H1 (cell line): ENCODE data around the gene MAP6. TPM values are rescaled to one million over a fixed set of nuclear protein-coding genes. Genes with fewer than 3 reads are reported as not detected.

Source experiments
- CTCF ChIA-PET: fragments of 300-600 bp; sonication (Branson Sonifier 250); formaldehyde crosslinking; loops from one replicate; lab custom pipeline; 2021; ENCODE audit not compliant: partially characterized antibody; lab: Charles Lee
- POLR2A ChIA-PET: fragments of 300-600 bp; sonication (Branson Sonifier 250); formaldehyde crosslinking; loops from one replicate; lab custom pipeline; 2021; ENCODE audit warnings: inconsistent platforms; ENCODE audit not compliant: partially characterized antibody; lab: Charles Lee
- DNase-seq, 2 experiments: peaks; one replicate each; pipeline versions ENCODE4 v3.0.0 to v3.0.0-alpha.2; 2010 to 2022; ENCODE audit warnings: low spot score in 2 of 2, low read depth in 1 of 2, mixed read lengths in 1 of 2
- FAIRE-seq: peaks from 2 replicates; lab custom pipeline; 2011; peaks lifted over from hg19 to GRCh38; lab: Jason Lieb, UNC
- H2AFZ ChIP-seq: 2 replicates; pipeline ENCODE4 v1.8.1; 2012; ENCODE audit warnings: low read length, inconsistent platforms
- H2AK5ac ChIP-seq: 2 replicates; pipeline ENCODE4 v1.6.1; 2013; ENCODE audit warnings: low read depth, low read length
- H2BK120ac ChIP-seq: replicated peaks from 2 replicates; pipeline ENCODE3; 2013; ENCODE audit warnings: low read depth, low read length, inconsistent platforms
- H2BK12ac ChIP-seq: 2 replicates; pipeline ENCODE4 v1.6.1; 2013; ENCODE audit warnings: low read depth, low read length
- H2BK15ac ChIP-seq: 2 replicates; pipeline ENCODE4 v1.6.1; 2013; ENCODE audit warnings: low read length
- H2BK20ac ChIP-seq: 2 replicates; pipeline ENCODE4 v1.6.1; 2013; ENCODE audit warnings: low read length
- H2BK5ac ChIP-seq: 2 replicates; pipeline ENCODE4 v1.6.1; 2013; ENCODE audit warnings: low read depth, low read length
- H3K14ac ChIP-seq: 2 replicates; pipeline ENCODE4 v1.6.1; 2013; ENCODE audit warnings: inconsistent platforms; ENCODE audit not compliant: insufficient read length
- H3K18ac ChIP-seq: 2 replicates; pipeline ENCODE4 v1.6.1; 2013; ENCODE audit warnings: low read length; ENCODE audit errors: extremely low read depth
- H3K23ac ChIP-seq: 2 replicates; pipeline ENCODE4 v1.6.1; 2013; ENCODE audit warnings: inconsistent platforms; ENCODE audit not compliant: insufficient read length
- H3K23me2 ChIP-seq: 2 replicates; pipeline ENCODE4 v1.6.1; 2013; ENCODE audit warnings: low read depth, low read length
- H3K27ac ChIP-seq: 2 replicates; pipeline ENCODE4 v1.6.1; 2011; ENCODE audit warnings: low read depth, low read length, inconsistent platforms
- H3K27me3 ChIP-seq, 4 experiments: replicated peaks in 1 of 4; 1 replicate in 1 of 4; 2 replicates in 3 of 4; pipeline versions ENCODE4 v1.6.1 to v1.8.1; 2011 to 2013; ENCODE audit warnings: low read length in 3 of 4, mild to moderate bottlenecking in 3 of 4, inconsistent platforms in 2 of 4, mixed read lengths in 2 of 4, moderate library complexity in 1 of 4; ENCODE audit not compliant: control insufficient read depth in 3 of 4, insufficient read depth in 3 of 4; ENCODE audit errors: extremely low read depth in 1 of 4
- H3K36me3 ChIP-seq, 4 experiments: 2 replicates each; pipeline versions ENCODE4 v1.6.1 to v1.8.1; 2011 to 2013; ENCODE audit warnings: mild to moderate bottlenecking in 4 of 4, low read length in 3 of 4, moderate library complexity in 2 of 4, control low read depth in 1 of 4, inconsistent platforms in 1 of 4; ENCODE audit not compliant: insufficient read depth in 4 of 4, control insufficient read depth in 2 of 4
- H3K4ac ChIP-seq: replicated peaks from 2 replicates; pipeline ENCODE3; 2013; ENCODE audit warnings: low read length, low read depth, mixed read lengths, inconsistent platforms; ENCODE audit not compliant: insufficient read length
- H3K4me1 ChIP-seq, 4 experiments: replicated peaks in 1 of 4; 1 replicate in 1 of 4; 2 replicates in 3 of 4; pipeline versions ENCODE4 v1.6.1 to v1.8.1; 2011 to 2013; ENCODE audit warnings: low read length in 3 of 4, inconsistent platforms in 2 of 4, mixed read lengths in 1 of 4; ENCODE audit not compliant: insufficient read depth in 4 of 4, control insufficient read depth in 3 of 4
- H3K4me2 ChIP-seq, 2 experiments: 2 replicates each; pipeline versions ENCODE4 v1.6.1 to v1.8.1; 2011 to 2013; ENCODE audit warnings: low read depth in 2 of 2, low read length in 2 of 2, control low read depth in 1 of 2, inconsistent platforms in 1 of 2, mild to moderate bottlenecking in 1 of 2; ENCODE audit not compliant: insufficient read depth in 1 of 2
- H3K4me3 ChIP-seq, 4 experiments: fragments of 200-600, 300-600 bp in 1 of 4; sonication (generic), shearing (Covaris generic), sonication (Bioruptor Twin) in 1 of 4; 2 replicates each; pipeline versions ENCODE4 v1.5.1 to v1.8.1; 2011 to 2016; ENCODE audit warnings: low read length in 4 of 4, low read depth in 3 of 4, control low read depth in 2 of 4, inconsistent platforms in 2 of 4, mild to moderate bottlenecking in 2 of 4, mixed read lengths in 1 of 4, moderate library complexity in 1 of 4; ENCODE audit not compliant: insufficient read depth in 2 of 4; ENCODE audit errors: extremely low read depth in 1 of 4
- H3K56ac ChIP-seq: replicated peaks from 2 replicates; pipeline ENCODE3; 2013; ENCODE audit warnings: low read depth, mild to moderate bottlenecking, mixed read lengths, low read length, inconsistent platforms; ENCODE audit not compliant: insufficient read length
- H3K79me1 ChIP-seq: 2 replicates; pipeline ENCODE4 v1.6.1; 2013; ENCODE audit warnings: low read depth, low read length, control low read depth
- H3K79me2 ChIP-seq, 2 experiments: 2 replicates each; pipeline versions ENCODE4 v1.6.1 to v1.8.1; 2012 to 2013; ENCODE audit warnings: low read length in 2 of 2, mild to moderate bottlenecking in 2 of 2, inconsistent platforms in 1 of 2; ENCODE audit not compliant: insufficient read depth in 2 of 2, control insufficient read depth in 1 of 2
- H3K9ac ChIP-seq, 4 experiments: replicated peaks in 1 of 4; 1 replicate in 1 of 4; 2 replicates in 3 of 4; pipeline versions ENCODE4 v1.6.1 to v1.8.1; 2011 to 2013; ENCODE audit warnings: low read depth in 3 of 4, low read length in 3 of 4, control low read depth in 2 of 4, mild to moderate bottlenecking in 2 of 4, moderate library complexity in 2 of 4, inconsistent platforms in 1 of 4; ENCODE audit errors: extremely low read depth in 1 of 4
- H3K9me3 ChIP-seq, 2 experiments: 2 replicates each; pipeline versions ENCODE4 v1.6.1 to v1.8.1; 2012 to 2013; ENCODE audit warnings: mild to moderate bottlenecking in 2 of 2, moderate library complexity in 2 of 2, control low read depth in 1 of 2, inconsistent platforms in 1 of 2, low read depth in 1 of 2, low read length in 1 of 2, mixed read lengths in 1 of 2; ENCODE audit not compliant: insufficient read depth in 2 of 2
- H4K20me1 ChIP-seq, 2 experiments: replicated peaks in 1 of 2; 2 replicates each; pipeline versions ENCODE3 to v1.8.1; 2011 to 2013; ENCODE audit warnings: inconsistent platforms in 2 of 2, low read length in 2 of 2, mild to moderate bottlenecking in 1 of 2; ENCODE audit not compliant: insufficient read depth in 2 of 2, control insufficient read depth in 1 of 2
- H4K5ac ChIP-seq: 2 replicates; pipeline ENCODE4 v1.6.1; 2013; ENCODE audit warnings: low read length, low read depth, mixed read lengths, inconsistent platforms; ENCODE audit not compliant: insufficient read length
- H4K8ac ChIP-seq: 2 replicates; pipeline ENCODE4 v1.8.0; 2013; ENCODE audit warnings: mild to moderate bottlenecking, moderate library complexity, low read length, inconsistent platforms; ENCODE audit not compliant: insufficient read depth; ENCODE audit errors: extremely low read depth
- H4K91ac ChIP-seq: replicated peaks from 2 replicates; pipeline ENCODE3; 2013; ENCODE audit warnings: low read length, mixed read lengths, inconsistent platforms; ENCODE audit not compliant: insufficient read length
- ASH2L ChIP-seq: fragments of 200-600, 300-600 bp; sonication (generic); IDR thresholded peaks from one replicate; pipeline ENCODE4 v1.7.1; 2017; ENCODE audit warnings: low read length
- CREB1 ChIP-seq: IDR thresholded peaks from 2 replicates; pipeline ENCODE4 v1.6.1; 2012; ENCODE audit warnings: inconsistent platforms
- FOSL1 ChIP-seq: IDR thresholded peaks from 2 replicates; pipeline ENCODE4 v1.6.1; 2011; ENCODE audit warnings: mild to moderate bottlenecking, low read depth, low read length, moderate library complexity; ENCODE audit not compliant: insufficient read depth
- PHF8 ChIP-seq: fragments of 200-600 bp; sonication (generic); conservative IDR thresholded peaks from 2 replicates; pipeline ENCODE4 v1.7.1; 2012; ENCODE audit warnings: low read depth, mild to moderate bottlenecking, inconsistent platforms, low read length, moderate library complexity
- POLR2A ChIP-seq, 2 experiments: IDR thresholded peaks; 1 replicate in 1 of 2; 2 replicates in 1 of 2; pipeline ENCODE4 v1.6.1; 2011; ENCODE audit warnings: low read depth in 2 of 2, low read length in 2 of 2, mild to moderate bottlenecking in 2 of 2; ENCODE audit errors: control extremely low read depth in 1 of 2
- POLR2AphosphoS5 ChIP-seq: IDR thresholded peaks from 2 replicates; pipeline ENCODE4 v1.6.1; 2011; ENCODE audit warnings: low read depth, low read length
- SIRT6 ChIP-seq: IDR thresholded peaks from one replicate; pipeline ENCODE4 v1.7.1; 2012; ENCODE audit warnings: low read length, inconsistent platforms
- TAF1 ChIP-seq: IDR thresholded peaks from 2 replicates; pipeline ENCODE4 v1.6.1; 2011; ENCODE audit warnings: mild to moderate bottlenecking, low read depth, low read length
- TAF7 ChIP-seq: optimal IDR thresholded peaks from 2 replicates; pipeline ENCODE3; 2011; ENCODE audit warnings: low read depth, mild to moderate bottlenecking, inconsistent platforms, low read length, moderate library complexity, borderline replicate concordance
- TBP ChIP-seq: IDR thresholded peaks from 2 replicates; pipeline ENCODE4 v1.6.1; 2011; ENCODE audit warnings: low read depth, low read length, improper control_type of control experiment
- WGBS, 2 experiments: shearing (Covaris generic) in 1 of 2; methylation state at CpG; one replicate each; pipeline versions ENCODE4 v1.1.6 to v1.1.7; 2013 to 2015; ENCODE audit warnings: low lambda C conversion rate in 2 of 2, mixed read lengths in 2 of 2, inconsistent platforms in 1 of 2, low coverage in 1 of 2, missing lambda C conversion rate in 1 of 2; ENCODE audit not compliant: insufficient replicate concordance in 2 of 2, insufficient coverage in 1 of 2, insufficient read length in 1 of 2; ENCODE audit errors: extremely low coverage in 1 of 2, missing lambda C conversion rate in 1 of 2; 5-methylcytosine and 5-hydroxymethylcytosine counted together
- polyA plus RNA-seq, 7 experiments: library from polyadenylated mRNA; depleted of rRNA in 3 of 7; stranded (reverse) in 5 of 7; unstranded in 2 of 7; fragments of >200 nt in 5 of 7; fragments of 200-250 nt in 2 of 7; gene quantifications; 1 replicate in 5 of 7; 2 replicates in 1 of 7; 4 replicates in 1 of 7; pipeline versions ENCODE4 v1.2.1 to v1.2.3, GENCODE V29; 2011 to 2013; ENCODE audit warnings: missing spikeins in 2 of 7, mixed read lengths in 2 of 7
- total RNA-seq: library from RNA; stranded (reverse); fragmentation: NEBNext Ultra II Directional; extraction: Animal tissue kit (Norgen Biotek cat#: 25700); gene quantifications from 2 replicates; pipeline ENCODE4 v1.2.1, GENCODE V29; 2021
- TF ChIP-seq, protein P1 (sequence below): IDR thresholded peaks from 2 replicates; pipeline ENCODE4 v1.6.1; 2012; ENCODE audit warnings: inconsistent platforms

MAP6 gene
- total and polyA plus RNA-seq, 2 of the 8 experiments (the other 6 are each of a cell fraction or from before 2014, with no cell fraction given), result 0.54 to 0.89 TPM

DNA sequence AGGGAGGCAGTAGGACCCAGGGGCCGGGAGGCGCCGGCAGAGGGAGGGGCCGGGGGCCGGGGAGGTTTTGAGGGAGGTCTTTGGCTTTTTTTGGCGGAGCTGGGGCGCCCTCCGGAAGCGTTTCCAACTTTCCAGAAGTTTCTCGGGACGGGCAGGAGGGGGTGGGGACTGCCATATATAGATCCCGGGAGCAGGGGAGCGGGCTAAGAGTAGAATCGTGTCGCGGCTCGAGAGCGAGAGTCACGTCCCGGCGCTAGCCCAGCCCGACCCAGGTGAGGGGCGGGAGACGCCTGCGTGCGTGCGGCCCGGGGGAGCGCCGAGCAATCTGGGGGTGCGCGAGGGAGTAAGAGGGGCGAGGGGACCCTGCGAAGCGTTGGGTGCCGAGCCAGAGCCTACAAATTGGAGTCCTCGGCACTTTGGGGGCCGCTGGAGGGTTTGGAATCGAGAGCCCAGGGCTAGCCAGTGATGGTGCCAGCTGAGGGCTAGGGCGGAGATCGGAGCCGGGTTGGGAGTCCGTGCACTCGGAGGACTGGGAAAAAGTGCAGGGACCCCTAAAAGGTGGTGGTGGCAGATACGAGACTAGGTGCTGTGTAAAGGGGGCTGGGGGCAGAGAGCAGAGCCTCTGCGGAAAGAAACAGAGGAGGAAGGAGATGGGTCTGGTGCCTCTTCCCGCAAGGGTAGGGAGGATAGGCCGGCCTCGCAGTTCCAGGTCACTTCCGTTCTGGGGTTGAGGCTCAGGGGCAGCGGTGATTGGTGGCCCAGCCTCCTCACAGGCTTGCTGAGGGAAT, 106.6 kb downstream of the MAP6 start, which contains the start of gene SERPINH1:
SERPINH1 (plus strand) TSS at position 206 of the 788 bp plus-strand sequence. CDS start 4,097 bp downstream, outside the sequence.
- peak within 1 kb of the TSS; percentile 87 for H4K5ac ChIP-seq
- peak within 1 kb of the TSS; percentile 87 for H3K56ac ChIP-seq
- peak within 1 kb of the TSS; percentile 98 for H3K18ac ChIP-seq
- peaks cover 10% of the 10 kb centered on the region; the same call in 1 of the 2 replicates for H3K79me1 ChIP-seq
- H3K23me2 ChIP-seq, result peaks cover 12% of the 10 kb centered on the region
- peak within 1 kb of the TSS; percentile 82 to 95 for H3K4me2 ChIP-seq
- no peak within 1 kb of the TSS for H2AFZ ChIP-seq
- H3K9ac ChIP-seq, result peak within 1 kb of the TSS; percentile 65 to 91 (median 78)
- H4K8ac ChIP-seq, result peak within 1 kb of the TSS; percentile 91; the same call in 1 of the 2 replicates
- 4% methylated on average over 28 of the region's 51 CpGs; no CpG with 5 or more reads in 1 of the 2 experiments for WGBS, 2 experiments
- H3K4me3 ChIP-seq, result peak within 1 kb of the TSS; percentile 62 to 93 (median 84)
- ChIA-PET CTCF (interaction anchor here (0.7 to 17.4 kb wide), 9 partner anchors 3 to 117 kb away, joined by 3 to 344 read pairs (median 4); partner anchors contain the start of gene SERPINH1), POLR2A (interaction anchor here (0.6 to 35.1 kb wide), 25 partner anchors 1 to 321 kb away, joined by 3 to 1120 read pairs (median 4); partner anchors contain the start of genes MOGAT2 and SERPINH1)
- H2BK120ac ChIP-seq, result peak within 1 kb of the TSS; percentile 60
- H3K27ac ChIP-seq, result peak within 1 kb of the TSS; percentile 95
- H3K9me3 ChIP-seq, result no peaks in the 10 kb centered on the region
- FAIRE-seq (no peak), DNase-seq (peak in 1 of 2 experiments; percentile 83)
- H3K4me1 ChIP-seq, result peaks cover 10 to 57% (median 39%) of the 10 kb centered on the region in 4 experiments
- H2BK12ac ChIP-seq, result peak within 1 kb of the TSS; percentile 82
- peak within 1 kb of the TSS; percentile 91 for H4K91ac ChIP-seq
- peak within 1 kb of the TSS; percentile 89 for H3K4ac ChIP-seq
- peak within 1 kb of the TSS; percentile 72; the same call in 1 of the 2 replicates for H2BK15ac ChIP-seq
- no peak within 1 kb of the TSS for H3K23ac ChIP-seq
- peaks cover 5 to 14% (median 10%) of the 10 kb centered on the region in 4 experiments for H3K36me3 ChIP-seq
- peaks cover 11 to 55% of the 10 kb centered on the region in 2 experiments for H3K79me2 ChIP-seq
- H3K14ac ChIP-seq, result no peak within 1 kb of the TSS
- peak within 1 kb of the TSS; percentile 62; the same call in 1 of the 2 replicates for H2BK20ac ChIP-seq
- H3K27me3 ChIP-seq, result no peaks in the 10 kb centered on the region
- peak within 1 kb of the TSS; percentile 96 for H2BK5ac ChIP-seq
- H4K20me1 ChIP-seq, result peaks cover 4 to 14% of the 10 kb centered on the region in 2 experiments
- H2AK5ac ChIP-seq, result peak within 1 kb of the TSS; percentile 45; the same call in 1 of the 2 replicates
- TF ChIP-seq FOSL1 (peak; percentile 91; the same call in 1 of the 2 replicates), POLR2A (IDR thresholded peaks at IDR 0.05; ENCODE audit: control extremely low read depth in 1 of 2, low read depth in 2 of 2, low read length in 2 of 2) (peak; percentile 77 to 86; a peak in 2 of 3 replicates), TBP (peak; percentile 89), PHF8 (peak; percentile 67), TAF1 (peak; percentile 57), POLR2AphosphoS5 (peak; percentile 78), SIRT6 (no peak), ASH2L (peak; percentile 75), TAF7 (peak; percentile 84), CREB1 (peak; percentile 21; the same call in 1 of the 2 replicates)
- TF ChIP-seq, protein P1, sequence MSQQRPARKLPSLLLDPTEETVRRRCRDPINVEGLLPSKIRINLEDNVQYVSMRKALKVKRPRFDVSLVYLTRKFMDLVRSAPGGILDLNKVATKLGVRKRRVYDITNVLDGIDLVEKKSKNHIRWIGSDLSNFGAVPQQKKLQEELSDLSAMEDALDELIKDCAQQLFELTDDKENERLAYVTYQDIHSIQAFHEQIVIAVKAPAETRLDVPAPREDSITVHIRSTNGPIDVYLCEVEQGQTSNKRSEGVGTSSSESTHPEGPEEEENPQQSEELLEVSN, result no peak
